H1 (cell line): Measurements from ENCODE around the gene TSC22D1. TPM values are rescaled to one million over a fixed set of nuclear protein-coding genes. Genes with fewer than 3 reads are reported as not detected.

Experiments
- CTCF ChIA-PET: fragments of 300-600 bp; sonication (Branson Sonifier 250); formaldehyde crosslinking; loops from one replicate; lab custom pipeline; 2021; ENCODE audit not compliant: partially characterized antibody; lab: Charles Lee
- POLR2A ChIA-PET: fragments of 300-600 bp; sonication (Branson Sonifier 250); formaldehyde crosslinking; loops from one replicate; lab custom pipeline; 2021; ENCODE audit warnings: inconsistent platforms; ENCODE audit not compliant: partially characterized antibody; lab: Charles Lee
- DNase-seq, 2 experiments: peaks; one replicate each; pipeline versions ENCODE4 v3.0.0 to v3.0.0-alpha.2; 2010 to 2022; ENCODE audit warnings: low spot score in 2 of 2, low read depth in 1 of 2, mixed read lengths in 1 of 2
- FAIRE-seq: peaks from 2 replicates; lab custom pipeline; 2011; peaks lifted over from hg19 to GRCh38; lab: Jason Lieb, UNC
- H2AFZ ChIP-seq: 2 replicates; pipeline ENCODE4 v1.8.1; 2012; ENCODE audit warnings: low read length, inconsistent platforms
- H2AK5ac ChIP-seq: 2 replicates; pipeline ENCODE4 v1.6.1; 2013; ENCODE audit warnings: low read depth, low read length
- H2BK120ac ChIP-seq: replicated peaks from 2 replicates; pipeline ENCODE3; 2013; ENCODE audit warnings: low read depth, low read length, inconsistent platforms
- H2BK12ac ChIP-seq: 2 replicates; pipeline ENCODE4 v1.6.1; 2013; ENCODE audit warnings: low read depth, low read length
- H2BK15ac ChIP-seq: 2 replicates; pipeline ENCODE4 v1.6.1; 2013; ENCODE audit warnings: low read length
- H2BK20ac ChIP-seq: 2 replicates; pipeline ENCODE4 v1.6.1; 2013; ENCODE audit warnings: low read length
- H2BK5ac ChIP-seq: 2 replicates; pipeline ENCODE4 v1.6.1; 2013; ENCODE audit warnings: low read depth, low read length
- H3K14ac ChIP-seq: 2 replicates; pipeline ENCODE4 v1.6.1; 2013; ENCODE audit warnings: inconsistent platforms; ENCODE audit not compliant: insufficient read length
- H3K18ac ChIP-seq: 2 replicates; pipeline ENCODE4 v1.6.1; 2013; ENCODE audit warnings: low read length; ENCODE audit errors: extremely low read depth
- H3K23ac ChIP-seq: 2 replicates; pipeline ENCODE4 v1.6.1; 2013; ENCODE audit warnings: inconsistent platforms; ENCODE audit not compliant: insufficient read length
- H3K23me2 ChIP-seq: 2 replicates; pipeline ENCODE4 v1.6.1; 2013; ENCODE audit warnings: low read depth, low read length
- H3K27ac ChIP-seq: 2 replicates; pipeline ENCODE4 v1.6.1; 2011; ENCODE audit warnings: low read depth, low read length, inconsistent platforms
- H3K27me3 ChIP-seq, 4 experiments: replicated peaks in 1 of 4; 1 replicate in 1 of 4; 2 replicates in 3 of 4; pipeline versions ENCODE4 v1.6.1 to v1.8.1; 2011 to 2013; ENCODE audit warnings: low read length in 3 of 4, mild to moderate bottlenecking in 3 of 4, inconsistent platforms in 2 of 4, mixed read lengths in 2 of 4, moderate library complexity in 1 of 4; ENCODE audit not compliant: control insufficient read depth in 3 of 4, insufficient read depth in 3 of 4; ENCODE audit errors: extremely low read depth in 1 of 4
- H3K36me3 ChIP-seq, 4 experiments: 2 replicates each; pipeline versions ENCODE4 v1.6.1 to v1.8.1; 2011 to 2013; ENCODE audit warnings: mild to moderate bottlenecking in 4 of 4, low read length in 3 of 4, moderate library complexity in 2 of 4, control low read depth in 1 of 4, inconsistent platforms in 1 of 4; ENCODE audit not compliant: insufficient read depth in 4 of 4, control insufficient read depth in 2 of 4
- H3K4ac ChIP-seq: replicated peaks from 2 replicates; pipeline ENCODE3; 2013; ENCODE audit warnings: low read length, low read depth, mixed read lengths, inconsistent platforms; ENCODE audit not compliant: insufficient read length
- H3K4me1 ChIP-seq, 4 experiments: replicated peaks in 1 of 4; 1 replicate in 1 of 4; 2 replicates in 3 of 4; pipeline versions ENCODE4 v1.6.1 to v1.8.1; 2011 to 2013; ENCODE audit warnings: low read length in 3 of 4, inconsistent platforms in 2 of 4, mixed read lengths in 1 of 4; ENCODE audit not compliant: insufficient read depth in 4 of 4, control insufficient read depth in 3 of 4
- H3K4me2 ChIP-seq, 2 experiments: 2 replicates each; pipeline versions ENCODE4 v1.6.1 to v1.8.1; 2011 to 2013; ENCODE audit warnings: low read depth in 2 of 2, low read length in 2 of 2, control low read depth in 1 of 2, inconsistent platforms in 1 of 2, mild to moderate bottlenecking in 1 of 2; ENCODE audit not compliant: insufficient read depth in 1 of 2
- H3K4me3 ChIP-seq, 4 experiments: fragments of 200-600, 300-600 bp in 1 of 4; sonication (generic), shearing (Covaris generic), sonication (Bioruptor Twin) in 1 of 4; 2 replicates each; pipeline versions ENCODE4 v1.5.1 to v1.8.1; 2011 to 2016; ENCODE audit warnings: low read length in 4 of 4, low read depth in 3 of 4, control low read depth in 2 of 4, inconsistent platforms in 2 of 4, mild to moderate bottlenecking in 2 of 4, mixed read lengths in 1 of 4, moderate library complexity in 1 of 4; ENCODE audit not compliant: insufficient read depth in 2 of 4; ENCODE audit errors: extremely low read depth in 1 of 4
- H3K56ac ChIP-seq: replicated peaks from 2 replicates; pipeline ENCODE3; 2013; ENCODE audit warnings: low read depth, mild to moderate bottlenecking, mixed read lengths, low read length, inconsistent platforms; ENCODE audit not compliant: insufficient read length
- H3K79me1 ChIP-seq: 2 replicates; pipeline ENCODE4 v1.6.1; 2013; ENCODE audit warnings: low read depth, low read length, control low read depth
- H3K79me2 ChIP-seq, 2 experiments: 2 replicates each; pipeline versions ENCODE4 v1.6.1 to v1.8.1; 2012 to 2013; ENCODE audit warnings: low read length in 2 of 2, mild to moderate bottlenecking in 2 of 2, inconsistent platforms in 1 of 2; ENCODE audit not compliant: insufficient read depth in 2 of 2, control insufficient read depth in 1 of 2
- H3K9ac ChIP-seq, 4 experiments: replicated peaks in 1 of 4; 1 replicate in 1 of 4; 2 replicates in 3 of 4; pipeline versions ENCODE4 v1.6.1 to v1.8.1; 2011 to 2013; ENCODE audit warnings: low read depth in 3 of 4, low read length in 3 of 4, control low read depth in 2 of 4, mild to moderate bottlenecking in 2 of 4, moderate library complexity in 2 of 4, inconsistent platforms in 1 of 4; ENCODE audit errors: extremely low read depth in 1 of 4
- H3K9me3 ChIP-seq, 2 experiments: 2 replicates each; pipeline versions ENCODE4 v1.6.1 to v1.8.1; 2012 to 2013; ENCODE audit warnings: mild to moderate bottlenecking in 2 of 2, moderate library complexity in 2 of 2, control low read depth in 1 of 2, inconsistent platforms in 1 of 2, low read depth in 1 of 2, low read length in 1 of 2, mixed read lengths in 1 of 2; ENCODE audit not compliant: insufficient read depth in 2 of 2
- H4K20me1 ChIP-seq, 2 experiments: replicated peaks in 1 of 2; 2 replicates each; pipeline versions ENCODE3 to v1.8.1; 2011 to 2013; ENCODE audit warnings: inconsistent platforms in 2 of 2, low read length in 2 of 2, mild to moderate bottlenecking in 1 of 2; ENCODE audit not compliant: insufficient read depth in 2 of 2, control insufficient read depth in 1 of 2
- H4K5ac ChIP-seq: 2 replicates; pipeline ENCODE4 v1.6.1; 2013; ENCODE audit warnings: low read length, low read depth, mixed read lengths, inconsistent platforms; ENCODE audit not compliant: insufficient read length
- H4K8ac ChIP-seq: 2 replicates; pipeline ENCODE4 v1.8.0; 2013; ENCODE audit warnings: mild to moderate bottlenecking, moderate library complexity, low read length, inconsistent platforms; ENCODE audit not compliant: insufficient read depth; ENCODE audit errors: extremely low read depth
- H4K91ac ChIP-seq: replicated peaks from 2 replicates; pipeline ENCODE3; 2013; ENCODE audit warnings: low read length, mixed read lengths, inconsistent platforms; ENCODE audit not compliant: insufficient read length
- E2F6 ChIP-seq: IDR thresholded peaks from 2 replicates; pipeline ENCODE4 v1.6.1; 2012; ENCODE audit warnings: inconsistent platforms
- MAFK ChIP-seq: IDR thresholded peaks from 2 replicates; pipeline ENCODE4 v1.6.1; 2012; ENCODE audit warnings: low read depth, mild to moderate bottlenecking, improper control_type of control experiment, low read length
- TEAD4 ChIP-seq: IDR thresholded peaks from 2 replicates; pipeline ENCODE4 v1.6.1; 2012; ENCODE audit warnings: low read depth, low read length, inconsistent platforms, mixed read lengths
- YY1 ChIP-seq: IDR thresholded peaks from 2 replicates; pipeline ENCODE4 v1.6.1; 2011; ENCODE audit warnings: low read depth, mild to moderate bottlenecking, low read length
- WGBS, 2 experiments: shearing (Covaris generic) in 1 of 2; methylation state at CpG; one replicate each; pipeline versions ENCODE4 v1.1.6 to v1.1.7; 2013 to 2015; ENCODE audit warnings: low lambda C conversion rate in 2 of 2, mixed read lengths in 2 of 2, inconsistent platforms in 1 of 2, low coverage in 1 of 2, missing lambda C conversion rate in 1 of 2; ENCODE audit not compliant: insufficient replicate concordance in 2 of 2, insufficient coverage in 1 of 2, insufficient read length in 1 of 2; ENCODE audit errors: extremely low coverage in 1 of 2, missing lambda C conversion rate in 1 of 2; 5-methylcytosine and 5-hydroxymethylcytosine counted together
- polyA plus RNA-seq, 7 experiments: library from polyadenylated mRNA; depleted of rRNA in 3 of 7; stranded (reverse) in 5 of 7; unstranded in 2 of 7; fragments of >200 nt in 5 of 7; fragments of 200-250 nt in 2 of 7; gene quantifications; 1 replicate in 5 of 7; 2 replicates in 1 of 7; 4 replicates in 1 of 7; pipeline versions ENCODE4 v1.2.1 to v1.2.3, GENCODE V29; 2011 to 2013; ENCODE audit warnings: missing spikeins in 2 of 7, mixed read lengths in 2 of 7
- total RNA-seq: library from RNA; stranded (reverse); fragmentation: NEBNext Ultra II Directional; extraction: Animal tissue kit (Norgen Biotek cat#: 25700); gene quantifications from 2 replicates; pipeline ENCODE4 v1.2.1, GENCODE V29; 2021

The TSC22D1 gene
- total and polyA plus RNA-seq, 2 of the 8 experiments (the other 6 are each of a cell fraction or from before 2014, with no cell fraction given), result 52.6 to 80.9 TPM

GRCh38 chr13:44541601-44542000, 34.5 kb downstream of the TSC22D1 start:
- Histone ChIP-seq H3K27me3 (no peaks in the 10 kb centered on the region), H4K8ac (no peak overlapping the region), H3K23me2 (no peaks in the 10 kb centered on the region), H2BK15ac (no peak overlapping the region), H3K79me1 (no peaks in the 10 kb centered on the region), H4K20me1 (peaks cover 0 to 3% of the 10 kb centered on the region in 2 experiments), H2AK5ac (no peak overlapping the region), H2BK120ac (no peak overlapping the region), H3K9me3 (no peaks in the 10 kb centered on the region), H4K5ac (no peak overlapping the region), H3K14ac (no peak overlapping the region), H3K4me2 (no peak overlapping the region), H2BK12ac (no peak overlapping the region), H3K4ac (no peak overlapping the region), H2BK20ac (no peak overlapping the region), H3K4me1 (no peaks in the 10 kb centered on the region), H2BK5ac (no peak overlapping the region), H3K27ac (no peak overlapping the region), H3K18ac (no peak overlapping the region), H4K91ac (no peak overlapping the region), H3K9ac (no peak overlapping the region), H3K4me3 (no peak overlapping the region), H3K56ac (no peak overlapping the region), H3K23ac (no peak overlapping the region), H2AFZ (no peak overlapping the region), H3K79me2 (peaks cover 0 to 49% of the 10 kb centered on the region in 2 experiments; a peak in 2 of 4 replicates), H3K36me3 (peaks cover 0 to 32% (median 1%) of the 10 kb centered on the region in 4 experiments; a peak in 5 of 8 replicates)
- DNase-seq (no peak), FAIRE-seq (no peak)
- CTCF ChIA-PET, result interaction anchor here (0.8 to 2.0 kb wide), 6 partner anchors 17 to 109 kb away, joined by 3 to 8 read pairs (median 4); no protein-coding TSS in a partner anchor
- TF ChIP-seq TEAD4 (no peak), MAFK (no peak), E2F6 (no peak), YY1 (no peak)
- WGBS, 2 experiments, result 53% methylated on average over 1 of the region's 1 CpG; no CpG with 5 or more reads in 1 of the 2 experiments
- POLR2A ChIA-PET, result interaction anchor here (1.1 kb wide), 1 partner anchor 25 kb away, joined by 3 read pairs; no protein-coding TSS in a partner anchor
